Stimulated activated CD4-positive, alpha-beta T cell treated with anti-CD3 and anti-CD28 coated beads, Interleukin-1b, Interleukin-23, amount 100 ng/mL, for 48 hours (primary cell): ENCODE data around the gene CAMSAP2.
A peak's percentile ranks its signal among the peaks of the same experiment; 100 is the strongest.

ENCODE experiments used
- DNase-seq: peaks from one replicate; pipeline ENCODE4 v3.0.0-alpha.2; 2020

Gene CAMSAP2

DNA sequence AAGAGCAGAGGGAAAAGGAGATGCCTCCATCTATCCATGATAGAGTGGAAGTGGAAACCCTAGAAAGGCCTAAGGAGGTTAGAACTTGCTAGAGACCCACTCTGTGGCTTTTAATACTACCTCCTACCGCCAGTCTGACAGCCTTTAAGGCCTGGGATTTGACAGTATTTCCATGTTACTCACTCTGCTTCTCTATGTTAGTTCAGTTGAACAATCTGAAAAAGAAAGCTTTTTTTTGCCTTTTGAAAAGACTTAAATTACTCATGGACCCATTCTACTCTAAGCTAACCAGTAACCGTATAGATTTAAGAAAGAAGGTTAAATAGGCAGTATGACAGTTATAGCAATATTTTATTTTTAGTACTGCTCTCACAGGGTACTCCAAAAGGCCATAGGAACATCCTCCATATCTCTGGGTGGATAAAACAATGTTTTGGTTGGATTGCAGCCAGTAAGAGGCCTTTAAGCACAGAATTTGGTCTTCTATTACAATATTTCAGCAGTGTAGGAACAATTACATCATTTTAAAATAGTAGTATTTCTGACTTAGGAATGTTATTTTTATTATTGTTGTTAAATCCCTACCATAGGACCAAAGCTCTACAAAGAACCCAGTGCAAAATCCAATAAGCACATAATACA lies 118.1 kb downstream of the CAMSAP2 start:
- DNase-seq: no peak

GRCh38 chr1:200857804-200858203 lies 119.1 kb downstream of the CAMSAP2 start:
- DNase-seq: no peak

GRCh38 chr1:200861937-200862647 lies 123.4 kb downstream of the CAMSAP2 start:
- no peak for DNase-seq

- DNase-seq: no peak
Observed at GRCh38 chr1:200862713-200863415, 124.2 kb downstream of the CAMSAP2 start.

DNA sequence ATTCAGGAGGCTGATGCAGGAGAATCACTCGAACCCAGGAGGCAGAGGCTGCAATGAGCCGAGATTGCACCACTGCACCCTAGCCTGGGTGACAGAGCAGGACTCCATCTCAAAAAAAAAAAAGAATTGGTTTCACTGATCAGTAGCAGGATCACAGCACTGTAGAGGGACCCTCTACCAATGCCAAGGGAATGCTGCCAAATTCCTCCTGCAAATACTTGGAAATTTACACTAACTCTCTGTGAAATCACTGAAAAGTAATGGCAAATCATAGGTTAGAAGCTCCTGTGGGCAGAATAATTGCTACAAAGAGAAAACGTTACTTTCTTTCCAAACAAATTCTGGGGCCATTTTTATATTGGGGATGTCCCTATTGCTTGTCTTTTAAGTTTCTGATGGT lies 127.4 kb downstream of the CAMSAP2 start:
- DNase-seq: no peak

DNA sequence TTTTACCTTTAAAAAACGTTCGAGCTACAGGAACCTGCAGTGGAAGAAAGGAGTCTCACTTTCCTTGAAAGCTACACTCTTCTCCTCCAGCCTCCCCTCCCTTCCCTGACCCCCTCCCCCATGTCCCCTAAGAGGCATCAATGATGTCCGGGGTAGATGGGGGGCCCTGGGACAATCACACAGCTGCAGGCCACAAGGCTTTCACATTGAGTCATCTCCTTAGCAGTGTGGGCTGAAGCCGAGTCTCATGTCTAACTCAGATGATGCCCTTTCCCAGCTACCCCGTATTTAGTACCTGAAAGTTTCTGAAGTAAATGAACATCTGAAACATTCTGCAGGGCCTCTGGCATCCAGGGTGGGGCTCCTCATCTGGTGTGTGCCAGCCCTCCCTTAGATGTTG lies 127.8 kb downstream of the CAMSAP2 start:
- peak; percentile 62 for DNase-seq

- no peak for DNase-seq
Observed at GRCh38 chr1:200867018-200867811, 128.5 kb downstream of the CAMSAP2 start.

DNA sequence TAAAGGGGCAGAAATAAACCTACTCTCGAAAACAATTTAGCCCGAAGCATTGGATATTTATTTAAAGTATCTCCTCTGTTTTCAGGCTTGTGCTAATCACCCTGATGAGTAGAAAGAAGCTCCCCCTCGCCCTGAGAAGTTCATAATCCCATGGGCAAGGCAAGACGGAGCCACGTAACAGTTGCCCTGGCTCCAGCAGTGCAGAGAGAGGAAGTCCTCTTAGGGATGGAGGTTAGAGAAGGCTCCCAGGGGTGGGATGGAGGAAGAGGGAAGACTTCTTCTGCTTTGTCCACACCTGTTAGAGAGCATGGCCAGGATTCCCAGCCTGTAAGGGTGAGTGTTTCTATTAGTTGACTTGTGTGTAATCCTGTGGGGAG lies 130.7 kb downstream of the CAMSAP2 start:
- no peak for DNase-seq

DNA sequence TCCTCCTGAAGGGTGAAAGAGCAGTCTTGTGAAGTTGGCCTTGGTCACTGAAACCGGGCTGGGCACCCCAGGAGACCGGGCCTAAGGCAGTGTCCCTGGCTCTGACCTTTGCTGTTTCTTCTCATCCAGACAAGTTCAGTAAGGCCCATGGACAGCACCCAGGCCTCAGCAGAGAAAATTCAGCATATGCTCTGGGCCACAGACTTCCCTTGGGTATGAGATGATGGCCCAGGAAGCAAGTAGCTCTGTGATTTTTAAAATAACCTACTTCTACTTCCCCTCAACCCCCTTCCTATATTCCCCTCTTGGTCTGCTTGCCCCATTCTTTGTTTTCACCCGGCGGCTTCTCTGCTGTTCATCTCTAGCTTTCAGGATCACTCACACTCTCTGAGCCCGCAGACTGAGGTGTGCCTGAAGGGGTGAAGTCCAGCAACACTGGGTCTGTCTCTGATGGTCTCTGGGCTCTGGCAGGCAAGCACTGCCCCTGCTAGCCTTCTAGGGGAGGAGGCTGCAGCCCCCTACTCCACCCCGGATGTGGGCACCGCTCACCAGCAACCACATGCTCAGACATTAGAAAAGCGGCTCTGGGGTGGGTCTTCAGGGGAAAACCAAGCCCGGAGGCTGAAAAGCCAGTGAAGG lies 131.2 kb downstream of the CAMSAP2 start:
- DNase-seq: no peak

DNA sequence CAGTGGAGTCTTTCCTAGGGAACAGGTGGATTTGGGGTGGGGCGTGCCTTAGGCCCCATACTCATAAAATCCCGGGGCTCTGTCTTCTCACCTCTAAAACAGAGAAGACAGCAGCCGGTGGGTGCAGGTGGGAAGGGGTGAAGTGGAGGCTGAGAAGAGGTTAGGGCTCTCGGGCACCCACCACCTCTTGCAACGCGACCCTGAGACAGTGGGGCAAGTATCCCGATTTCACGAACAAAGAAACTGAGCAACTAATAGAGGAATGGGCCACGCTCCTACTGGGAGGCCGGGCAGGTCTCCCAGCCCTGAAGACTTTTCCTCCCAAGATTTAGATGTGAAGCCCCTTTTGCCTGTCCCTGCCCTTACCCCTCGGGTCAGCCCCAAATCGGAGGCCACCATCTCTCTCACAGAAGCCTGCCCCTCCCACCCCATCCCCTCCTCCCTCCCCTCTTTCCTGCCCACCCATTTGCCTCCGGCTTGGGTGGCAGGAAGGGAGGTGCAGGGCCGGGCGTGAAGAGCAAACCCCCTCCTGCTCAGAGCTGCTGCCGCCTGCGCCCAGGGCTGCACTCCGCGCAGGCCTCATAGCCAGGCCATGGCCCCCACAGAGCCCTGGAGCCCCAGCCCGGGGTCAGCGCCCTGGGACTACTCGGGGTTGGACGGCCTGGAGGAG lies 133.9 kb downstream of the CAMSAP2 start, which contains the start of gene GPR25:
Gene GPR25 (plus strand): TSS at position 536 of the 670 bp plus-strand sequence. CDS start 57 bp downstream, at position 593.
- DNase-seq: no peak

DNA sequence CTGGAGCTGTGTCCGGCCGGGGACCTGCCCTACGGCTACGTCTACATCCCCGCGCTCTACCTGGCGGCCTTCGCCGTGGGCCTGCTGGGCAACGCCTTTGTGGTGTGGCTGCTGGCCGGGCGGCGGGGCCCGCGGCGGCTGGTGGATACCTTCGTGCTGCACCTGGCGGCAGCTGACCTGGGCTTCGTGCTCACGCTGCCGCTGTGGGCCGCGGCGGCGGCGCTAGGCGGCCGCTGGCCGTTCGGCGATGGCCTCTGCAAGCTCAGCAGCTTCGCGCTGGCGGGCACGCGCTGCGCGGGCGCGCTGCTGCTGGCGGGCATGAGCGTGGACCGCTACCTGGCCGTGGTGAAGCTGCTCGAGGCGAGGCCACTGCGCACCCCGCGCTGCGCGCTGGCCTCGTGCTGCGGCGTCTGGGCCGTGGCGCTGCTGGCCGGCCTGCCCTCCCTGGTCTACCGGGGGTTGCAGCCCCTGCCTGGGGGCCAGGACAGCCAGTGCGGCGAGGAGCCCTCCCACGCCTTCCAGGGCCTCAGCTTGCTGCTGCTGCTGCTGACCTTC lies 134.5 kb downstream of the CAMSAP2 start:
- no peak for DNase-seq

- DNase-seq: no peak
Observed at GRCh38 chr1:200873671-200874397, 135.1 kb downstream of the CAMSAP2 start.

GRCh38 chr1:200874694-200875093 lies 136.0 kb downstream of the CAMSAP2 start:
- no peak for DNase-seq

GRCh38 chr1:200875416-200875815 lies 136.7 kb downstream of the CAMSAP2 start:
- no peak for DNase-seq

- no peak for DNase-seq
Observed at GRCh38 chr1:200877010-200877409, 138.3 kb downstream of the CAMSAP2 start.

- peak; percentile 75 for DNase-seq
Observed at GRCh38 chr1:200877839-200878551, 139.3 kb downstream of the CAMSAP2 start.

GRCh38 chr1:200880212-200880611 lies 141.5 kb downstream of the CAMSAP2 start:
- DNase-seq: peak; percentile 51

- no peak for DNase-seq
Observed at GRCh38 chr1:200883118-200883517, 144.4 kb downstream of the CAMSAP2 start.

DNA sequence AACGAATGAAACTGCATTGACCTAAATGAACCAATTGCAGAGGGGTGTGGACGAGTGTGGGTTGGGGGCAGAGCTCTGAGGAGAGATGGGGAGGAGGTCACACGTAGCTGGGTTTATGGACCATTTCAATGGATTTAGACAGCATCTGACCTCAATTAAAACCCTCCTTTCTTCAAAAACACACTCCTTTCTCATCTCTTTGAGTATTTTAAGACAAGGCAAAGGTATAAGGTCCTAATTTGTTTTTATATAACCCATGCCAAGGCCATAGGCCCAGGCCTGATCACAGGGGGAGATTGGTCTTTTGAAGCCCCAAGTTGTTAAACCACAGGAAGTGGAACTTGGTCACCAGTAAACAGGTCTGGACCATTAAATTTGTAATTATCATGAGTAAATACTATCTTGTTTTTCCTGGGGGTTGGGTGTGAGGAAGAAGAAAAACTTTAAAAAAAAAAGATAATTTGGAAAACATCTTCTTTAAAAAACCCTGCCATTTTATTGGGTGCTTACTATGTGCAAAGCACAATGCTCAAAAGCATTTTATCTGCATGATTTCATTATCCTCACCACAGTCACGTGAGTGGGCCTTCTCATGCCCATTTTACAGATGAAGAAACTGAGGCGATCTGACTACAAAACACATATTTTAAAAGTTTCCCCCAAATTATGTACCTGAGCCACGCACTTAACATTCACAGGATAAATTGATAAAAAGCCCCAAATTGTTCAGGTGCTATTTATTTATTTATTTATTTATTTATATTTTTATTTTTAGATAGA lies 147.1 kb downstream of the CAMSAP2 start:
- DNase-seq: no peak
